Prostate gland (tissue), 2 donors: ENCODE results near the gene TLCD5.

Experiments
- POLR2A ChIP-seq: fragments of 450-650 bp; IDR thresholded peaks from one replicate; pipeline ENCODE4 v1.6.1; 2016; ENCODE audit warnings: antibody characterized with exemption, mild to moderate bottlenecking
- POLR2AphosphoS5 ChIP-seq: sonication (generic); formaldehyde crosslinking; IDR thresholded peaks from one replicate; pipeline ENCODE4 v1.6.1; 2017; ENCODE audit warnings: antibody characterized with exemption
- TF ChIP-seq, protein P1 (sequence below), 4 experiments: fragments of 200-600 bp in 2 of 4; fragments of 450-650 bp in 2 of 4; sonication (generic) in 2 of 4; IDR thresholded peaks; 1 replicate in 3 of 4; 2 replicates in 1 of 4; pipeline ENCODE4 v1.5.1; 2016 to 2019; ENCODE audit warnings: antibody characterized with exemption in 4 of 4, mild to moderate bottlenecking in 2 of 4, moderate library complexity in 2 of 4

DNA sequence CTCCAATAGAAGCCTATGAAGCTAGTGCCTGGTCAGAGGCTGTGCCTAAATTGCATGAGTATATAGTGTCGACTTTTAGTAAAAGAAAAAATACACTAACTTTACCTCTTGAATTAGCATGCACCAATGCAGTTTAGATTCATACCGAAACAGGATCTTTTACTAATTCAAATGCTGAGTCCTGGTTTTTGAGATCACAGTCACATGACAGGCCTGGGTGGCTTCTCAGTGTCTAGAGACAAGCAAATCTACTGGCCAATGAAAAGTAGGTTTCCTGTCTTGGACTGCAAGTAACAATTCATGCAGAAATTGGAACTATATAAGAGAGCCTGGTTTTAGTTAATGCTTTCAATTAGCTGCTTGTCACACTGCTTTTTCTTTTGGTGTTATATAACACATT is 18.3 kb downstream of the TLCD5 start:
- TF ChIP-seq POLR2AphosphoS5 (no peak), POLR2A (no peak)
- TF ChIP-seq, protein P1, sequence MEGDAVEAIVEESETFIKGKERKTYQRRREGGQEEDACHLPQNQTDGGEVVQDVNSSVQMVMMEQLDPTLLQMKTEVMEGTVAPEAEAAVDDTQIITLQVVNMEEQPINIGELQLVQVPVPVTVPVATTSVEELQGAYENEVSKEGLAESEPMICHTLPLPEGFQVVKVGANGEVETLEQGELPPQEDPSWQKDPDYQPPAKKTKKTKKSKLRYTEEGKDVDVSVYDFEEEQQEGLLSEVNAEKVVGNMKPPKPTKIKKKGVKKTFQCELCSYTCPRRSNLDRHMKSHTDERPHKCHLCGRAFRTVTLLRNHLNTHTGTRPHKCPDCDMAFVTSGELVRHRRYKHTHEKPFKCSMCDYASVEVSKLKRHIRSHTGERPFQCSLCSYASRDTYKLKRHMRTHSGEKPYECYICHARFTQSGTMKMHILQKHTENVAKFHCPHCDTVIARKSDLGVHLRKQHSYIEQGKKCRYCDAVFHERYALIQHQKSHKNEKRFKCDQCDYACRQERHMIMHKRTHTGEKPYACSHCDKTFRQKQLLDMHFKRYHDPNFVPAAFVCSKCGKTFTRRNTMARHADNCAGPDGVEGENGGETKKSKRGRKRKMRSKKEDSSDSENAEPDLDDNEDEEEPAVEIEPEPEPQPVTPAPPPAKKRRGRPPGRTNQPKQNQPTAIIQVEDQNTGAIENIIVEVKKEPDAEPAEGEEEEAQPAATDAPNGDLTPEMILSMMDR (IDR thresholded peaks at IDR 0.05), result no peak
